Stimulated activated CD4-positive, alpha-beta T cell treated with anti-CD3 and anti-CD28 coated beads, Interleukin-15, amount 100 ng/mL, for 1 hour (primary cell): ENCODE data around the gene FXYD7.
A peak's percentile ranks its signal among the peaks of the same experiment; 100 is the strongest.
"Not testable (repeated sequence)": the region's sequence is repeated elsewhere in the genome, so short reads cannot be mapped to it uniquely, and the experiment has no call there.

Source experiments
- DNase-seq, 2 donors: peaks; one replicate each; pipeline ENCODE4 v3.0.0-alpha.2; 2020; ENCODE audit warnings: low read depth in 1 of 2, low spot score in 1 of 2

The FXYD7 gene

DNA sequence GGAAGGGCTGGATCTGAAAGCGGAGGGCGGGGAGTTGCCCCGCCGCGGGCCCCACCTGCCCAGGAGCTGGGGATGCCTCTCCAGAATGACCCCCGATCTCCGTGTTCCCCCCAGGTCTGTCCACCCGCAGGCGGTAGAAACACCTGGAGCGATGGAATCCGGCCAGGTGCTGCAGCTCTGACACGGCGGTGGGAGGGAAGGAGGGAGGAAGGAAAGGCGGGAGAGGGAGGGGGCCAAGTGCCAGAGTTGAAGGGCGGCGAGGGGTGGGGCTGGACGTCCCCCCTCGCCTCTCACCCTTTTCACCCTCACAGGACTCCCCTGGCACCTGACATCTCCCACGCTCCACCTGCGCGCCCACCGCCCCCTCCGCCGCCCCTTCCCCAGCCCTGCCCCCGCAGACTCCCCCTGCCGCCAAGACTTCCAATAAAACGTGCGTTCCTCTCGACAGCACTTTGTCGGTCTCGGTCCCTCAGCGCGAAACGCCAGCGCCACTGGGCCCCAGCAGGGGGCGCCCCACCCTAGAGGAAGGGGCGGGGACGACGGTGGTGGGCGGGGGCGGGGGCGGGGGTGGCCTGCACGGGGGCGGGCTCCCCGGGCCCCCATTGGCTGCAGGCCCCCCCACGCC is 337 bp upstream of the FXYD7 start:
- DNase-seq: peak; percentile 56 to 63

DNA sequence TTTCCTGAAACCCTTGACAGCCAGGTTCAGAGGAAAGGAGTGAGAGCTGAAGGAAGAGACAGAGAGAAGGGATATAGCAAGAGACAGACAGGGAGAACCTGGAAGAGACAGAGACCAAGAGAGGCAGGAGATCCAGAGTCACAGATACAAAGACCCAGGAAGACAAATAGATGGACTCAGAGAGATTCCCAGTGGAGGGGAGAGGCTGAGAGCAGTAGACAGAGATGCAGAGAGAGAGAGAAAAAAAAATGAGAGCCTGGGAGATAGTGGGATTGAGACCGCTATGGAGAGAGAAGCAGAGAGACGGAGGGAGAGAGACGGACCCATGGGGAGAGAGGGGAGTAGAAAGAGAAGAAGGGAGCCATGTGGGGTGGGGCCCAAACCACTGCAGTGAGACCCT is 763 bp downstream of the FXYD7 start:
- no peak for DNase-seq

GRCh38 chr19:35144259-35144599 is 1.2 kb downstream of the FXYD7 start:
- no peak for DNase-seq

DNA sequence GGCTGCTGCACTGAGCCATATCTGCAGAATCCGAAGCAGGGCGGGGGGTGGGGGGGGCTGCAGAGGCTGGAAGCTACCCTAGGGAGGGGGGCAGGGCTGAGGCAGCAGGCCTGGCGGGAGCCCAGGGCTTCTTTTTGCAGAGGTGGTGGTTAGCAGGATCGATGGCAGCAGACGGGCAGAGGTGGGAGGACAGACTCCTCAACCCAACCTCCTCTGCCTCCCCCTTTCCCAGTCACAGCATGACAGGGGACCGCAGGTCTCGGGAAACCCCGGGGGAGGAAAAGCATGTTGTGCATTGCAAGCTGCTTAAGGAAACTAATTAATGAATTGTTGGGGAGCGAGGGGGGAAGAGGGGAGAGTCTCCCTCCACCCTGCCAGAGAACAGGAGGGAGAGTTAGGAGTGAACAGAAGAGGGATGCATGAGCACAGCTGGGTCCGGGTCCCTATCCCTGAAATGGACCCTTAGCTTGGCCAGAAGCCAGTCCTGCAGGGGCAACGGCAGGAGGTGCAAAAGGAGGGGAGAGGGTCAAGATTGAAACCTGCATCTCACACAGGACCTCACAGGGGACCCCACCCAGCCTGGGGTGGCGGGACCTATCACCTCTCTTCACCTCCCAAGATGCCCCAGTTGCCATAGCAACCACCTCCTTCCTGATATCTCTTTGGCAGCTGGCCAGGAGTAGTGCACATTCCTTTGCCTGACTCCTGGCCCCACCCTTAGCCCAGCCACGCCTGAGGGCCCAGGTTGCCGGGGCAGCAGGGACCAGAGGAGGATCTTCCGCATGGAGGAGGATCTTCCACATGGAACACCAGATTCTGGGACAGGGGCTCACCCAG is 1.8 kb downstream of the FXYD7 start:
- no peak for DNase-seq

GRCh38 chr19:35146746-35147459 is 3.8 kb downstream of the FXYD7 start:
- DNase-seq: no peak

- no peak for DNase-seq
These were observed 6.4 kb downstream of the FXYD7 start for GRCh38 chr19:35149463-35149862.

DNA sequence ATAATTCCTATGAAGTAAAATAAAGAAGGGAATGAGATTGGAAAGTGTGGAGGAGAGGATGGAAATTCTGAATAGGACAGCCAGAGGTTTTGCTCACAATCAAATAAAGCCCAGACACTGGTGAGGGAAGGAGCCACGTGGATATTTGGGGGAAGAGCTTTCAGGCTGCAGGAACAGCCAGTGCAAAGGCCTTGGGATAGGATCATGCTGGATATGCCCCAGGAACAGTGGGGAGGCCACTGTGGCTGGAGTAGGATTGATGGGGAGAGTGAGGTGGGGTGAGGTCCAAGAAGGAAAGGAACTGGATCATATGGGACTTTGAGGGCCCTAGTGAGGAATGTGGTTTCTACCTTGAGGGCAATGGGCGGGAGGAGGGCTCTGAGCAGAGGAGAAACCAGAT is 7.4 kb downstream of the FXYD7 start:
- no peak for DNase-seq

GRCh38 chr19:35151273-35152065 is 8.4 kb downstream of the FXYD7 start:
- DNase-seq: no peak

DNA sequence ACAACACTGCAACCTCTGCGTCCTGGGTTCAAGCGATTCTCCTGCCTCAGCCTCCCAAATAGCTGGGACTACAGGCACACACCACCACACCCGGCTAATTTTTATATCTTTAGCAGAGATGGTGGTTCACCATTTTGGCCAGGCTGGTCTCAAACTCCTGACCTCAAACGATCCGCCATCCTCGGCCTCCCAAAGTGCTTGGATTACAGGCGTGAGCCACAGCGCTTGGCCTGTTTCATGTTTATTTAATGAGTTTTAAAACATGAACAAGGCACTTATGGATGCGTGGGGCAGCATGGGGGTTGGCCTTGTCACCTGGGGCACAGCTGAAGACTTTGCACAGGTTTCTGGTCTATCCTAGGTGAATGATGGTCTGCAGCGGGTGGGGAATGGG is 10.1 kb downstream of the FXYD7 start:
- DNase-seq: not testable (repeated sequence)

DNA sequence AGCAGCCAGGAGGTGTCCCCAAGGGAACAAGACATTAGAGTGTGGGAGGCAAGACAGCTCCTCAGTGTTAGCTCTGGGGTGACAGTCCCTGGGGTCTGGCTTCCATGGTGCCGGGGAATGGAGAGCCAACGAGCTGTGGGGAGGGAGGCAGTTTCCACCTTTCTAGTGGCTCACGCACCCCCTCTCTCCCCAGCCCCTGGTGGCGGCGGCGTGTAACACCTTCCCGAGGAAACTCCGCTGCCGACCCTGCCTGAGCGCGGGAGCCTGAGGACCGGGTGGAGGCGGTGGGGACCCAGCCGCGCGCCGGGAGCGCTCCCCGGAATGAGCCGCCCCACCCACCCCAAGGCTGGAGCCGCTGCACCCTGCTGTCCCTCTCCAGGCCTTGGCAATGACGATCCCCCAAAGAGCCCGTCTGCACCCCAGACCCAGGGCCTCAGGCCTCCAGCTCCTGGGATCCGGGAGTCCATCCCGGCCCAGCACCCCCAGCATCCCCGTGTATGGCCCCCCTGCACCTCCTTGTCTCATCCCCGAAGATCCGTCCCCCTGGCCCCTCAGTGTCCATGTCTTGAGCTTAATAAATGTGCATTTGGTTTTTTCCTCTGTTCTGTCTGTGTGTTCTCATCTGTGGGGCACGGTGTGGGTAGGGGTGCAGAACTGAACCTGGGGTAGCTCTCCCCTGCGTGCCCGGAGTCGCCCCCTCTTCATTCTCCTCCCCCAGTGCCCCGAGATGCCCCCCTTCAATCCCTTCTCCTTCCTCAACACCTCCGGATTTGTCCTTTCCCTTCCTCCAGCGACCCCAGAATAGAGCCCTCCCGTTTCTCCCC is 10.9 kb downstream of the FXYD7 start:
- peak; percentile 59 to 65 for DNase-seq

DNA sequence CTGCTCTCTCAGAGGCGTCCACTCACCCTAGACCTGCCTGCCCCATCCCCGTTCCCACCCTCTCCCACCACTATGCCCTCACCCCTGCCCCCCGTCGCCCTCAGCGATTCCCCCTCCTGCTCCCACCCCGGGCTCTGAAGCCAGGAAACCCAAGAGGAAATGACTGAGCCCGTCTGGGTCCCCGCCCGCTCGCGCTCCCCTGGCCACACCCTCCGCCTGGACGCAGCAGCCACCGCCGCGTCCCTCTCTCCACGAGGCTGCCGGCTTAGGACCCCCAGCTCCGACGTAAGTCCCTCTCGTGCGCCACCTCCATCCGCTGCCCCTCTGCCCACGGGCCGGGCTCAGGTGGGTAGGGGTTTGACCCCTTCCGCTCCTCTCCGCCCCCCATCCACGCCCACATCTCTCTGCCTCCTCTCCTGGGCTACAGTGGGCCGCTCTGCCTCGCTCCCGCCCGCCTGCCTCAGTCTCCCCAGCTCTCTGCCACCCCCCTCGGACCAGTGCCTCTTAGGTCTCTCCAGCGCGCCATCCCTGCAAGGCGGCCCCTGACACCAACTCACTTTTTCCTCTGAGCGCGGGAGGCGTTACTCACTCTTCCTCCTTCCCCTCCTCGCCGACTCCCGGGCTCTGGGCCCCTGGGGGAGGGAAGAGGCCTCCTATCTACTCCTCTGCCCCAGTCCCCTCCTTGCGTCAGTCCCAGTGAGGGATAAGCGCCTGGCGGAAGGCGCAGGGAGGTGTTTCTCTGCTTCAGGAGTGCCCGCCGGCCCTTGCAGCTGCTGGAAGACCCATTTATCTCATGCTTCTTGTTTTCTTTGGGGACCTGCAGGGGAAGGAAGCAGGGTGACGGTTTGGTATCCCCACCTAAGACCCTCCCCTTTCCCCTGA is 11.7 kb downstream of the FXYD7 start, which contains the start of gene FXYD5:
FXYD5 (plus strand) TSS at position 211 of the 882 bp plus-strand sequence. CDS start 816 bp downstream, outside the sequence.
- DNase-seq: peak; percentile 56 to 67

DNA sequence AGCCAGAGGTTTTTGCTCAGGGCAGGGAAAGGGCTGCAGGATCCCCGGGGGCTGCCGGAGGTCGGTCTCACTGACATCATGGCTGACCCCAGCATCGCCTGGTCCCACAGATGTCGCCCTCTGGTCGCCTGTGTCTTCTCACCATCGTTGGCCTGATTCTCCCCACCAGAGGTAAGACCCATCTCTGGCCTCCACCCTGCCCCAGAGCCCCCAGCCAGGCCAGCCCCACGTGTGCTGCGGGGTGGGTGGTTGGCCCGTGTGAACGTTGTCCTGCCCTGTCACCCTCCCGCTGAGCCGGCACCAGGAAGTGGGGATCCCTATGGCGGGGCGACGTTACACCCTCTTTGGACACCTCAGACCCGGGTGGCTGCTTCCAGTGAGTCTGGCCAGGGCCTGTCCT is 12.4 kb downstream of the FXYD7 start:
- no peak for DNase-seq

GRCh38 chr19:35155981-35156672 is 13.1 kb downstream of the FXYD7 start:
- DNase-seq: no peak

DNA sequence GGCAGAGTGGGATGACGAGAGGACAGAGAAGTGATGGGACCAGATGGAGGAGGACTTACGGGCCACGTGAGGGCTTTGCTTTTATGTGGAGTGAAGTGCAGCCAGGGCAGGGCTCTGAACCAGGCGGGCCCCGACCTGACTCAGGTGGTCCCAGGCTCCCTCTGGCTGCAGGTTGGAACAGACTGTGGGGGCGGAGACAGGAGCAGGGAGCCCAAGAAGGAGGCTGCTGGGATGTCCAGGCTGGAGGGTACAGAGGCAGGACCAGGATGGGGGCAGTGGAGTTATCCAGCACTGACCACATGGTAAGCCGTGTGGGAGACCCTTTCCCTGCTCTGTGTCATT is 13.6 kb downstream of the FXYD7 start:
- no peak for DNase-seq

GRCh38 chr19:35157431-35157830 is 14.4 kb downstream of the FXYD7 start:
- DNase-seq: no peak

DNA sequence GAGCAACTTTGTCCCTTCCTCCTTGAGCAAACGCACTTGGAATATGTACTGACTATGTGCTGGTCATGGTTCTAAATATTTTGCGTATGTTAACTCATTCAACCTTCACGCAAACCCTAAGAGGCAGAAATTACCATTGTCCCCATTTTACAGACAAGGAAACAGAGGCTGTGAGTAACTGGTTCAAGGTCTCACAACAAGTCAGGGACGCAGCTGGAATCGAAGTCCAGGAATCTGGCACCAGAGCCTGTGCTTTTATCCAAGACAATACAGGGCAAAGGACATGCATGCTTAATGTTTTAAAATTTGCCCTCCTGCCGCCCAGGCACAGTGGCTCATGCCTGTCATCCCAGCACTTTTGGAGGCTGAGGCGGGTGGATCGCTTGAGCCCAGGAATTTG is 16.6 kb downstream of the FXYD7 start:
- no peak for DNase-seq

DNA sequence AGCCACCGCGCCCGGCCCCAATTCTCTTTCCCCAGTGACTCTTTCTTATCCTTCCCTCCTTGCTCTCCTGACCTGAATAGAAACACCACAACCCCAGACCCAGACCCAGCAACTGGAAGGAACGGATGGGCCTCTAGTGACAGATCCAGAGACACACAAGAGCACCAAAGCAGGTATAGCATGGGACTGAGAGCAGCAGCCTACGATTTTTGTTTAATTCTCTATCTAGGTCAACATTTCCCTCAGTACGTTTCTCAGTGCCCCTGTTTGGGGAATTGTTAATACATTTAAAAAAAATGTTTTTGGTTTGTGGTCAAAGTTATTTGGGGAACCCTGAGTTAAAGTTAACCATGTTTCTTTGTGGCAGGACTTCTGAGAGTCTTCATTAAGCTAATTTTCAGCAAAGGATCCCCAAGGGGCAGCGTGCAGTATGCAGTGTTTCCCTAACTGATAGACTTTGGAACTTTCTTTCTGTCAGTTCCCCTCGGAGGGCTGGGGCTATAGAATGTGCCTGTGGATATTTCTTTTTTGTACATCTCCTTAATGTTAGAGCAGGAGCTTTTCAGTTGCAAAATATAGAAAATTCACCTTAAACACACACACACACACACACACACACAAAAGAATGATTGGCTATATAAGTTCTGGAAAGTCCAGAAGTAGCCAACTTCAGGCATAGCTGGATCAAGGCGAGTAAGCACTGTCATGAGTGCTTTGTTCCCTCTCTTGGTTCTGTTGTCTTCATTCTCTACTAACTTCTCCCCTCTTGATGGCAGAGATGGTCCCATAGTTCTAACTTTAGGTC is 17.8 kb downstream of the FXYD7 start:
- DNase-seq: no peak

DNA sequence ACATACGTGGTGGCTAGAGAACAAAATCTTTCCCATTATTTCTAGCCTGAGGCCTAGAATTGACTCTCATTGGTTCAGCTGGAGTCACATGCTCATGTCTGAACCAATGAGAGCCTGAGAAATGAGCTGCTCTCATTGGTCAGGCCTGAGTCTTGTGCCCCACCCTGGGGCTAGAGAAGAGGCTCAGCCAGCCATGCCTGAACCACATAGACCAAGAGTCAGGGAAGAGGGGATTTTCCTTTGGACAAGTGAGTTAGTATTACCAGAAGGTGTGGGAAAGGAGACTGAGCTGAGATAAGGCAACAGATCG is 18.3 kb downstream of the FXYD7 start:
- no peak for DNase-seq
